ENCODE results near the gene EVC2. TPM values are rescaled to one million over a fixed set of nuclear protein-coding genes. Genes with fewer than 3 reads are reported as not detected.

EVC2 gene
- total and polyA plus RNA-seq, 2 donors = 1.7 to 2.2 TPM

GRCh38 chr4:5650040-5650439 is 58.3 kb downstream of the EVC2 start:
- no peaks in the 10 kb centered on the region for H3K27me3 ChIP-seq (ENCODE audit: control insufficient read depth in 2 of 2, insufficient read depth in 1 of 2, low read length in 1 of 2)
- H3K36me3 ChIP-seq (ENCODE audit: control insufficient read depth in 2 of 2, insufficient read depth in 2 of 2, low read length in 1 of 2) = no peaks in the 10 kb centered on the region
- no peaks in the 10 kb centered on the region for H3K9me3 ChIP-seq (ENCODE audit: control insufficient read depth in 2 of 2, insufficient read depth in 1 of 2, low read length in 1 of 2)
- no peak for DNase-seq (ENCODE audit: low read depth in 6 of 9, low spot score in 9 of 9)
- H3K4me1 ChIP-seq (ENCODE audit: control insufficient read depth in 2 of 2, insufficient read depth in 2 of 2, low read length in 2 of 2) = no peaks in the 10 kb centered on the region
- H3K4me3 ChIP-seq (ENCODE audit: low read length in 2 of 2) = no peak overlapping the region
- WGBS = 88% methylated on average over 3 of the region's 3 CpGs
- H3K27ac ChIP-seq (ENCODE audit: low read depth in 1 of 2, low read length in 1 of 2) = no peak overlapping the region

- H3K36me3 ChIP-seq (ENCODE audit: control insufficient read depth in 2 of 2, insufficient read depth in 2 of 2, low read length in 1 of 2) = no peaks in the 10 kb centered on the region
- H3K27me3 ChIP-seq (ENCODE audit: control insufficient read depth in 2 of 2, insufficient read depth in 1 of 2, low read length in 1 of 2) = no peaks in the 10 kb centered on the region
- H3K9me3 ChIP-seq (ENCODE audit: control insufficient read depth in 2 of 2, insufficient read depth in 1 of 2, low read length in 1 of 2) = no peaks in the 10 kb centered on the region
- no peak overlapping the region for H3K27ac ChIP-seq (ENCODE audit: low read depth in 1 of 2, low read length in 1 of 2)
- DNase-seq (ENCODE audit: low read depth in 6 of 9, low spot score in 9 of 9) = no peak
- H3K4me1 ChIP-seq (ENCODE audit: control insufficient read depth in 2 of 2, insufficient read depth in 2 of 2, low read length in 2 of 2) = no peaks in the 10 kb centered on the region
- 94% methylated on average over 7 of the region's 7 CpGs for WGBS
- no peak overlapping the region for H3K4me3 ChIP-seq (ENCODE audit: low read length in 2 of 2)
Measured at GRCh38 chr4:5647351-5647750, 61.0 kb downstream of the EVC2 start.

DNA sequence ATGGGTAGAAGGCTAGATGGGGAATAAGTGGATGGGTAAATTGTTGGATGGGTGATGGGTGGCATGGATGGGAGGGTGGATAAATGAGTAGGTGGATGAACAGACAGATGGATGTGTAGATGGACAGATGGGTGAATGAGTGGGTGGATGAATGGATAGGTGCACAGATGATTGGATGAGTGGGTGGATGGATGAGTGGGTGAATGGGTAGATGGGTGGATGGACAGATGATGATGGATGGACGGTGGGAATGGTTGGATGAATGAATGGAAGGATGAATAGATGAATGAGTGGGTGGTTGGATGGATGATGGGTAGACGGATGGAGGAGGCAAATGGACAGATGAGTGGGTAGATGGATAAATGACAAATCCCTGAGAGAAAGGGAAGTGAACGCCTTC is 68.3 kb downstream of the EVC2 start:
- no peaks in the 10 kb centered on the region for H3K27me3 ChIP-seq (ENCODE audit: control insufficient read depth in 2 of 2, insufficient read depth in 1 of 2, low read length in 1 of 2)
- no peak overlapping the region for H3K4me3 ChIP-seq (ENCODE audit: low read length in 2 of 2)
- no peaks in the 10 kb centered on the region for H3K36me3 ChIP-seq (ENCODE audit: control insufficient read depth in 2 of 2, insufficient read depth in 2 of 2, low read length in 1 of 2)
- H3K9me3 ChIP-seq (ENCODE audit: control insufficient read depth in 2 of 2, insufficient read depth in 1 of 2, low read length in 1 of 2) = no peaks in the 10 kb centered on the region
- H3K27ac ChIP-seq (ENCODE audit: low read depth in 1 of 2, low read length in 1 of 2) = no peak overlapping the region
- DNase-seq (ENCODE audit: low read depth in 6 of 9, low spot score in 9 of 9) = no peak
- 97% methylated on average over 3 of the region's 3 CpGs for WGBS
- H3K4me1 ChIP-seq (ENCODE audit: control insufficient read depth in 2 of 2, insufficient read depth in 2 of 2, low read length in 2 of 2) = no peaks in the 10 kb centered on the region

GRCh38 chr4:5639556-5639955 is 68.8 kb downstream of the EVC2 start:
- no peak for DNase-seq (ENCODE audit: low read depth in 6 of 9, low spot score in 9 of 9)
- no peak overlapping the region for H3K27ac ChIP-seq (ENCODE audit: low read depth in 1 of 2, low read length in 1 of 2)

DNA sequence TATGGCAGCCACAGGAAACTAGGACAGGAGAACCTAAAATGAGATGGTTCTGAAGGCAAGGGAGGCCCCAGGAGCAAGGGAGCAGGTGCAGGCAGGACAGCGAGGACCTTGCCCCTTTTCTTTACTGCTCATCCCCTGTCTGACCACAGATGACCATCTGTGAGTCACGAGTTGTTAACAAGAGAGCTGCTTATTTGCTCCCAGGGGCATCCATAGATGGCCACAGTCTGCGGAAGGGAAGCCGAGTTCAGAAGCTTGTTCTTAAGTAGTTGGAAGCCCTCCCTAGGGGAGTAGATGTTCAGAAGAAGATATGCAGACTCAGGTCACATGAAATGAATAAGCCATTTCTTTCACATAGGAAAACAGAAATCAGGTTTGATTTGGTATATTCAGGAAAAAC is 69.4 kb downstream of the EVC2 start:
- Histone ChIP-seq H3K27ac (ENCODE audit: low read depth in 1 of 2, low read length in 1 of 2) (no peak overlapping the region), H3K27me3 (ENCODE audit: control insufficient read depth in 2 of 2, insufficient read depth in 1 of 2, low read length in 1 of 2) (no peaks in the 10 kb centered on the region), H3K36me3 (ENCODE audit: control insufficient read depth in 2 of 2, insufficient read depth in 2 of 2, low read length in 1 of 2) (no peaks in the 10 kb centered on the region), H3K9me3 (ENCODE audit: control insufficient read depth in 2 of 2, insufficient read depth in 1 of 2, low read length in 1 of 2) (no peaks in the 10 kb centered on the region), H3K4me1 (ENCODE audit: control insufficient read depth in 2 of 2, insufficient read depth in 2 of 2, low read length in 2 of 2) (no peaks in the 10 kb centered on the region), H3K4me3 (ENCODE audit: low read length in 2 of 2) (no peak overlapping the region)
- 90% methylated on average over 4 of the region's 4 CpGs for WGBS
- DNase-seq (ENCODE audit: low read depth in 6 of 9, low spot score in 9 of 9) = no peak

More at GRCh38 chr4:5639556-5639955, 68.8 kb downstream of the EVC2 start:
- H3K27me3 ChIP-seq (ENCODE audit: control insufficient read depth in 2 of 2, insufficient read depth in 1 of 2, low read length in 1 of 2) = no peaks in the 10 kb centered on the region
- no peaks in the 10 kb centered on the region for H3K36me3 ChIP-seq (ENCODE audit: control insufficient read depth in 2 of 2, insufficient read depth in 2 of 2, low read length in 1 of 2)
- no peaks in the 10 kb centered on the region for H3K4me1 ChIP-seq (ENCODE audit: control insufficient read depth in 2 of 2, insufficient read depth in 2 of 2, low read length in 2 of 2)
- no peak overlapping the region for H3K4me3 ChIP-seq (ENCODE audit: low read length in 2 of 2)
- WGBS = 91% methylated on average over 3 of the region's 3 CpGs
- H3K9me3 ChIP-seq (ENCODE audit: control insufficient read depth in 2 of 2, insufficient read depth in 1 of 2, low read length in 1 of 2) = no peaks in the 10 kb centered on the region

DNA sequence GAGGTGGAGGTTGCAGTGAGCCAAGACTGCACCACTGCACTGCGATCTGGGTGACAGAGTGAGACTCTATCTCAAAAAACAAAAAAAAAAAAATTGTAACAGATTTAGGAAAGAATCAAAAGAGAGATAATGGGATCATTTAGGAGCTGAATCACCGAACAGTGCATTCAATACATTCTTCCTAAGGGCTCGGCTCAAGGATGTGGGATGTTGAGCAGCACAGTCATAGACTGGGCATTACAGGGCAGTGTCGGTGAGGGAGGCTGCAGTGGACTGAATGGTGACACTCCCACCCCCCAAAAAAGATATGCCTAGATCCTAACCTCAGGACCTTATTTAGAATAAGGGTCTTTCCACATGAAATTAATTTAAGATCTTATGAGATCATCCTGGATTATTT is 70.0 kb downstream of the EVC2 start:
- WGBS = 94% methylated on average over 4 of the region's 4 CpGs
- H3K4me1 ChIP-seq (ENCODE audit: control insufficient read depth in 2 of 2, insufficient read depth in 2 of 2, low read length in 2 of 2) = no peaks in the 10 kb centered on the region
- H3K27me3 ChIP-seq (ENCODE audit: control insufficient read depth in 2 of 2, insufficient read depth in 1 of 2, low read length in 1 of 2) = no peaks in the 10 kb centered on the region
- H3K36me3 ChIP-seq (ENCODE audit: control insufficient read depth in 2 of 2, insufficient read depth in 2 of 2, low read length in 1 of 2) = no peaks in the 10 kb centered on the region
- no peak overlapping the region for H3K27ac ChIP-seq (ENCODE audit: low read depth in 1 of 2, low read length in 1 of 2)
- no peak overlapping the region for H3K4me3 ChIP-seq (ENCODE audit: low read length in 2 of 2)
- H3K9me3 ChIP-seq (ENCODE audit: control insufficient read depth in 2 of 2, insufficient read depth in 1 of 2, low read length in 1 of 2) = no peaks in the 10 kb centered on the region
- DNase-seq (ENCODE audit: low read depth in 6 of 9, low spot score in 9 of 9) = no peak

DNA sequence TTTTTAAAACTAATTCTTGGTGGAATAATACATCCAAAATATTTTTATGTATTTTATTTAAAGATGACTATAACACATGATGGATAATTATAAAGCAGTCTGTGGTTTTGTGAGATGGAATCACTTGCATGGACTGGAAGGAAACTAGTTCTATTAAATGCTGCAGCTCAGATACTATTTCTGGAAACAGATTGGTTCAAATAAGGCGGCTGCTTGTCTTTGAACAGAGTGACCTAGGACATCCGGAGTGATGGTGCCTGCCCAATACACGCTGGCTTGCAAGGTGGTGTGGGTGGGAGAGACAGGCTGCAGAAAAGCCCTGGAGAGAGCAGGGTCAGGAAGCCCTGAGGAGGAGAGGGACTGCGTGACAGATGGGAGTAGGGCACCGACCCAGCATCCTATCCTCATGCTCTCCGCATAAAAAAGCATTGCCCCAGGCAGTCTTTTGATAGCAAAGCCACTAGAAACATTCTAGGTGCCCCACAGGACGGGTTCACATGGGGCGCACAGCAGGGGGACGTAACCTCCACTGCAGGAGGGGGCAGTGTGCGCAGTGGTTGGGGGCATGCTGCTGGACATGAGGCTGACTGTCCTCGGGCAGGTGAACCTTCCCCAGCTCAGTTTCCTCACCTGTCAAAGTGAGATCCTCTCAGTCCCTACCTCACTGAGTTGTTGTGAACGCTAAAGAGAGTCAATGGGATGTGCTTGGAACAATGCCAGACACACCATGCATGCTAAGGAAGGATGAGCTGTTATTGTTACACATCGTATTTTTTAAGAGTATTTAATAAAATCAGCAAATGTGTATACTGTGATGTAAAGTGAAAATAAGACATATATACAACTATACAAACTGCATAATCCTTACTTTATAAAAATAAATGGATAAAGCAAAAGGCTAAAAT is 71.3 kb downstream of the EVC2 start:
- H3K27me3 ChIP-seq (ENCODE audit: control insufficient read depth in 2 of 2, insufficient read depth in 1 of 2, low read length in 1 of 2) = no peaks in the 10 kb centered on the region
- DNase-seq (ENCODE audit: low read depth in 6 of 9, low spot score in 9 of 9) = no peak
- 94% methylated on average over 13 of the region's 13 CpGs for WGBS
- H3K4me3 ChIP-seq (ENCODE audit: low read length in 2 of 2) = no peak overlapping the region
- no peaks in the 10 kb centered on the region for H3K36me3 ChIP-seq (ENCODE audit: control insufficient read depth in 2 of 2, insufficient read depth in 2 of 2, low read length in 1 of 2)
- H3K27ac ChIP-seq (ENCODE audit: low read depth in 1 of 2, low read length in 1 of 2) = no peak overlapping the region
- H3K4me1 ChIP-seq (ENCODE audit: control insufficient read depth in 2 of 2, insufficient read depth in 2 of 2, low read length in 2 of 2) = no peaks in the 10 kb centered on the region
- H3K9me3 ChIP-seq (ENCODE audit: control insufficient read depth in 2 of 2, insufficient read depth in 1 of 2, low read length in 1 of 2) = no peaks in the 10 kb centered on the region

GRCh38 chr4:5635826-5636195 is 72.5 kb downstream of the EVC2 start:
- WGBS = 43% methylated on average over 7 of the region's 7 CpGs
- no peaks in the 10 kb centered on the region for H3K27me3 ChIP-seq (ENCODE audit: control insufficient read depth in 2 of 2, insufficient read depth in 1 of 2, low read length in 1 of 2)
- no peaks in the 10 kb centered on the region for H3K36me3 ChIP-seq (ENCODE audit: control insufficient read depth in 2 of 2, insufficient read depth in 2 of 2, low read length in 1 of 2)
- no peak overlapping the region for H3K27ac ChIP-seq (ENCODE audit: low read depth in 1 of 2, low read length in 1 of 2)
- H3K4me3 ChIP-seq (ENCODE audit: low read length in 2 of 2) = no peak overlapping the region
- DNase-seq (ENCODE audit: low read depth in 6 of 9, low spot score in 9 of 9) = no peak
- H3K9me3 ChIP-seq (ENCODE audit: control insufficient read depth in 2 of 2, insufficient read depth in 1 of 2, low read length in 1 of 2) = no peaks in the 10 kb centered on the region
- H3K4me1 ChIP-seq (ENCODE audit: control insufficient read depth in 2 of 2, insufficient read depth in 2 of 2, low read length in 2 of 2) = no peaks in the 10 kb centered on the region

DNA sequence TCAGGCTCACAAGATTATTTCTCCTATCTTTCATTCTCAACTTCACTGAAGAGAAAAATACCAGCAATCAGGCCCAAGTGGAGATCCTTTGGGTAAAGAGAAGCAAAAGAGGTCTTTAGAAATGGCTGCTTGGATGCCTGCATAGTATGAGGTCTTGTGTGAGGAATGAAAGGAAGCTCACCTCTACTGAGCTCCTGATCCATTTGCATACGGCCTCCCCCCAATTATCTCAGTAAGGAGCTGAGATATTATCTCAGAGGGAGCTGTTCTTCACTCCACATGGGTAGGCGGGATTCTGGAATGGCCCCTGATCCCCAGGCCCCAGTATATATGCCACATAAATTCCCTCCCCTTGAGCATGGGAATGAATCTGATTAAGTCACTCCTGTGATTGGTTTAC is 75.8 kb downstream of the EVC2 start:
- Histone ChIP-seq H3K4me1 (ENCODE audit: control insufficient read depth in 2 of 2, insufficient read depth in 2 of 2, low read length in 2 of 2) (no peaks in the 10 kb centered on the region), H3K4me3 (ENCODE audit: low read length in 2 of 2) (no peak overlapping the region)
- DNase-seq (ENCODE audit: low read depth in 6 of 9, low spot score in 9 of 9) = no peak

More for the DNA sequence above, 75.8 kb downstream of the EVC2 start:
- Histone ChIP-seq H3K36me3 (ENCODE audit: control insufficient read depth in 2 of 2, insufficient read depth in 2 of 2, low read length in 1 of 2) (no peaks in the 10 kb centered on the region), H3K27ac (ENCODE audit: low read depth in 1 of 2, low read length in 1 of 2) (no peak overlapping the region), H3K9me3 (ENCODE audit: control insufficient read depth in 2 of 2, insufficient read depth in 1 of 2, low read length in 1 of 2) (no peaks in the 10 kb centered on the region), H3K27me3 (ENCODE audit: control insufficient read depth in 2 of 2, insufficient read depth in 1 of 2, low read length in 1 of 2) (no peaks in the 10 kb centered on the region)
- 94% methylated on average over 2 of the region's 2 CpGs for WGBS
